Measurements from ENCODE around the gene DIABLO.

DNA sequence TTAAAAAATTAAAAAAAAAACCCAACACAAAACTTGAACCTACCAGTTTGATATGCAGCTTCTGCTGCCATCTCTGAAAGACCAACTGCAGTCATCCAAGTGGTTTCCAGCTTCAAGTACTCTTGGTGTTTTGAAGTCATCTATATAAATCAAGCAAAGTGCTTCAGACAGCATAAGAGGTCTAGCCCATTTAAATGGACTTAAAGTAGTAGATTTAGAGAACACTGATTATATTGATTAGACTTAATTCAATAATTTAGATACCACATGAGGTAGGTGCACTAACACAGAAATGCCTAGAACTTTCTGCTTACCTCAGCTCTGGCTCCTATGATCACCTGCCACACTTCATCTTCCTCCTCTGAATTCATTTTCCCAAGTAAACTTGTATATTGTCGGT, 9.4 kb downstream of the DIABLO start:
- TF ChIP-seq POLR2A (IDR thresholded peaks at IDR 0.05): no peak
- TF ChIP-seq, protein P1, sequence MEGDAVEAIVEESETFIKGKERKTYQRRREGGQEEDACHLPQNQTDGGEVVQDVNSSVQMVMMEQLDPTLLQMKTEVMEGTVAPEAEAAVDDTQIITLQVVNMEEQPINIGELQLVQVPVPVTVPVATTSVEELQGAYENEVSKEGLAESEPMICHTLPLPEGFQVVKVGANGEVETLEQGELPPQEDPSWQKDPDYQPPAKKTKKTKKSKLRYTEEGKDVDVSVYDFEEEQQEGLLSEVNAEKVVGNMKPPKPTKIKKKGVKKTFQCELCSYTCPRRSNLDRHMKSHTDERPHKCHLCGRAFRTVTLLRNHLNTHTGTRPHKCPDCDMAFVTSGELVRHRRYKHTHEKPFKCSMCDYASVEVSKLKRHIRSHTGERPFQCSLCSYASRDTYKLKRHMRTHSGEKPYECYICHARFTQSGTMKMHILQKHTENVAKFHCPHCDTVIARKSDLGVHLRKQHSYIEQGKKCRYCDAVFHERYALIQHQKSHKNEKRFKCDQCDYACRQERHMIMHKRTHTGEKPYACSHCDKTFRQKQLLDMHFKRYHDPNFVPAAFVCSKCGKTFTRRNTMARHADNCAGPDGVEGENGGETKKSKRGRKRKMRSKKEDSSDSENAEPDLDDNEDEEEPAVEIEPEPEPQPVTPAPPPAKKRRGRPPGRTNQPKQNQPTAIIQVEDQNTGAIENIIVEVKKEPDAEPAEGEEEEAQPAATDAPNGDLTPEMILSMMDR (IDR thresholded peaks at IDR 0.05): no peak

Data from vagina (tissue), 2 donors.